CD4-positive, alpha-beta memory T cell (primary cell): Measurements from ENCODE around the gene TRNP1. TPM values are rescaled to one million over a fixed set of nuclear protein-coding genes. Genes with fewer than 3 reads are reported as not detected.
A peak's percentile ranks its signal among the peaks of the same experiment; 100 is the strongest.

ENCODE experiments used
- CTCF ChIA-PET: fragments of 350-600 bp; sonication (Branson Sonifier 250); formaldehyde crosslinking; loops from one replicate; lab custom pipeline; 2021; ENCODE audit warnings: inconsistent platforms; ENCODE audit not compliant: partially characterized antibody; lab: Charles Lee
- POLR2A ChIA-PET: fragments of 350-600 bp; sonication (Branson Sonifier 250); formaldehyde crosslinking; loops from one replicate; lab custom pipeline; 2021; ENCODE audit not compliant: partially characterized antibody; lab: Charles Lee
- DNase-seq, 5 donors: peaks; one replicate each; pipeline versions ENCODE4 v3.0.0 to v3.0.0-alpha.2; 2020 to 2022; ENCODE audit warnings: mixed read lengths in 1 of 5
- H3K27ac ChIP-seq: one replicate; pipeline ENCODE4 v1.7.0; 2013; ENCODE audit warnings: low read depth, low read length
- H3K27me3 ChIP-seq: 2 replicates; pipeline ENCODE4 v1.7.0; 2013; ENCODE audit warnings: mild to moderate bottlenecking, low read length, moderate library complexity; ENCODE audit not compliant: insufficient read depth
- H3K36me3 ChIP-seq: 2 replicates; pipeline ENCODE4 v1.7.0; 2013; ENCODE audit warnings: mild to moderate bottlenecking, low read length, moderate library complexity; ENCODE audit not compliant: insufficient read depth
- H3K4me1 ChIP-seq: 2 replicates; pipeline ENCODE4 v1.7.0; 2013; ENCODE audit warnings: mild to moderate bottlenecking, low read length, moderate library complexity; ENCODE audit not compliant: insufficient read depth
- H3K4me3 ChIP-seq, 2 donors: one replicate each; pipeline ENCODE4 v1.7.0; 2013; ENCODE audit warnings: low read length in 2 of 2, mild to moderate bottlenecking in 1 of 2
- H3K9me3 ChIP-seq, 2 donors: one replicate each; pipeline ENCODE4 v1.7.0; 2013; ENCODE audit warnings: low read length in 2 of 2, control low read depth in 1 of 2; ENCODE audit not compliant: control insufficient read depth in 1 of 2
- H3K27ac Mint-ChIP-seq, 7 donors: one replicate each; pipeline ENCODE4 v1.8.0; 2020 to 2021; ENCODE audit warnings: mixed read lengths in 7 of 7, mild to moderate bottlenecking in 6 of 7, inconsistent platforms in 3 of 7, moderate library complexity in 3 of 7
- H3K27me3 Mint-ChIP-seq, 2 donors: one replicate each; pipeline ENCODE4 v1.8.0; 2020 to 2021; ENCODE audit warnings: mixed read lengths in 2 of 2
- H3K36me3 Mint-ChIP-seq, 2 donors: one replicate each; pipeline ENCODE4 v1.8.0; 2020 to 2021; ENCODE audit warnings: mixed read lengths in 2 of 2, inconsistent platforms in 1 of 2, mild to moderate bottlenecking in 1 of 2
- H3K4me1 Mint-ChIP-seq, 4 donors: one replicate each; pipeline ENCODE4 v1.8.0; 2020 to 2021; ENCODE audit warnings: mixed read lengths in 4 of 4, mild to moderate bottlenecking in 1 of 4
- H3K4me3 Mint-ChIP-seq, 8 donors: one replicate each; pipeline ENCODE4 v1.8.0; 2020 to 2021; ENCODE audit warnings: mixed read lengths in 8 of 8, mild to moderate bottlenecking in 7 of 8, moderate library complexity in 6 of 8, inconsistent platforms in 3 of 8
- H3K9me3 Mint-ChIP-seq, 8 donors: one replicate each; pipeline ENCODE4 v1.8.0; 2020 to 2021; ENCODE audit warnings: mixed read lengths in 8 of 8, mild to moderate bottlenecking in 5 of 8, inconsistent platforms in 3 of 8, moderate library complexity in 1 of 8
- intact Hi-C: fragments of 100-400 bp; cut with micrococcal nuclease; formaldehyde crosslinking; loops from one replicate; pipeline ENCODE4 v1.15.1; 2023
- polyA plus RNA-seq, 2 donors: library from polyadenylated mRNA; unstranded; fragments of 300-500 nt; fragmentation: Illumina TruSeq; gene quantifications; one replicate each; pipeline ENCODE4 v1.2.3, GENCODE V29; 2021
- total RNA-seq, 2 experiments: library from RNA; stranded (reverse); gene quantifications; one replicate each; pipeline ENCODE4 v1.2.3, GENCODE V29; 2021

The TRNP1 gene
- total and polyA plus RNA-seq, 4 experiments from 2014 or later: not detected

- H3K4me3 ChIP-seq: no peak overlapping the region
These were observed 21.1 kb upstream of the TRNP1 start for GRCh38 chr1:26972390-26972789.

DNA sequence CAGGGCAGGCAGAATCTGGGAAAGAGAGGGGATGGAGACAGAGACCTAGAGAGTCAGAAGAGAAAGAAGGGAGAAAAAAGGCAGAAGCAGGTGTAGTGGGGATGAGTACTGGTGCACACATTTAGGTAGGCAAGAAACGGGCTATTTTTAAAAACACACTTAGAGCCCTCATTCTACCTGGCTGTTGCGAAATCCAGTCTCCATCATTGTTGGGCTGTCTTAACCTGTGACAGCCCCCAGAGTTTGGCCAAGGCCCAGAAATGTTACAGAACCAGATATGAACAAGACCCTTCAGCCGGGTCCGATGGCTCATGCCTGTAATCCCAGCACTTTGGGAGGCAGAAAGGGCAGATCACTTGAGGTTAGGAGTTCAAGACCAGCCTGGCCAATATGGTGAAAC lies 20.7 kb upstream of the TRNP1 start:
- Mint-ChIP-seq H3K27me3 (peaks cover 7 to 8% of the 10 kb centered on the region in 2 donors), H3K27ac (peak overlapping the region in 1 of 7 donors; percentile 52), H3K9me3 (no peaks in the 10 kb centered on the region), H3K4me1 (no peaks in the 10 kb centered on the region), H3K4me3 (no peak overlapping the region), H3K36me3 (no peaks in the 10 kb centered on the region)
- intact Hi-C loops: no loop called here
- Histone ChIP-seq H3K9me3 (no peaks in the 10 kb centered on the region), H3K4me3 (no peak overlapping the region), H3K27ac (no peak overlapping the region), H3K27me3 (no peaks in the 10 kb centered on the region), H3K4me1 (no peaks in the 10 kb centered on the region), H3K36me3 (no peaks in the 10 kb centered on the region)
- DNase-seq: no peak
- ChIA-PET POLR2A (no interaction called here), CTCF (no interaction called here)

More at GRCh38 chr1:26972390-26972789, 21.1 kb upstream of the TRNP1 start:
- ChIA-PET CTCF (no interaction called here), POLR2A (no interaction called here)
- Mint-ChIP-seq H3K4me3 (no peak overlapping the region), H3K27me3 (peaks cover 7 to 8% of the 10 kb centered on the region in 2 donors), H3K9me3 (no peaks in the 10 kb centered on the region), H3K4me1 (no peaks in the 10 kb centered on the region), H3K27ac (no peak overlapping the region), H3K36me3 (no peaks in the 10 kb centered on the region)
- Histone ChIP-seq H3K27ac (no peak overlapping the region), H3K9me3 (no peaks in the 10 kb centered on the region), H3K36me3 (no peaks in the 10 kb centered on the region), H3K4me1 (no peaks in the 10 kb centered on the region), H3K27me3 (no peaks in the 10 kb centered on the region)
- DNase-seq: no peak
- intact Hi-C loops: no loop called here

GRCh38 chr1:26976621-26977510 lies 16.6 kb upstream of the TRNP1 start:
- Mint-ChIP-seq H3K36me3 (no peaks in the 10 kb centered on the region), H3K27me3 (peaks cover 1 to 12% of the 10 kb centered on the region in 2 donors), H3K4me1 (no peaks in the 10 kb centered on the region), H3K4me3 (no peak overlapping the region), H3K27ac (no peak overlapping the region), H3K9me3 (no peaks in the 10 kb centered on the region)
- no peaks in the 10 kb centered on the region for H3K27me3 ChIP-seq
- no peak overlapping the region for H3K4me3 ChIP-seq
- no peaks in the 10 kb centered on the region for H3K36me3 ChIP-seq
- DNase-seq: no peak
- POLR2A ChIA-PET: no interaction called here
- intact Hi-C loops: no loop called here
- H3K4me1 ChIP-seq: no peaks in the 10 kb centered on the region
- CTCF ChIA-PET: interaction anchor here (1.2 to 1.5 kb wide), 2 partner anchors 8 to 20 kb away, joined by 3 to 4 read pairs; no protein-coding TSS in a partner anchor
- no peak overlapping the region for H3K27ac ChIP-seq
- H3K9me3 ChIP-seq: no peaks in the 10 kb centered on the region

DNA sequence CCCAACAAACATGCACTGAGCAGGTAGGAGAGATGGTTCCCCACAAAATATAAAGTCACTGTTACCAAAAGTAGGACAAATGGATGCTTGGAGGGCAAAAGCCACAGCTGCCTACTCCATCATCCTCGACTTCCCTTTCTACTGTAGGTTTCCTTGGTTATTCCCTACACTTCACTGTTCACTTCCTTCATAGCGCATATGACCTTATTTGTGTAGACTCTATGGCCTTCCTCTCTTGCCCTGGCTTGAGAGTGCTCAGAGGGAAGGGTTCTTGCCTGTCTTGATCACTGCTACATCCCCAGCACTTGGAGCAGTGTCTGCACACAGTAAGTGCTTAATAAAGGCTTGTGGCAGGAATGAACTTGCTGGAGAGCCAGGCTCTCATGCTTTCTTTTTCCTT lies 14.6 kb upstream of the TRNP1 start:
- Mint-ChIP-seq H3K36me3 (no peaks in the 10 kb centered on the region), H3K27ac (no peak overlapping the region), H3K4me1 (no peaks in the 10 kb centered on the region), H3K9me3 (no peaks in the 10 kb centered on the region), H3K4me3 (no peak overlapping the region), H3K27me3 (peaks cover 3 to 13% of the 10 kb centered on the region in 2 donors)
- no peak for DNase-seq
- intact Hi-C loops: no loop called here
- H3K4me1 ChIP-seq: no peaks in the 10 kb centered on the region
- no peaks in the 10 kb centered on the region for H3K36me3 ChIP-seq
- no peaks in the 10 kb centered on the region for H3K27me3 ChIP-seq
- ChIA-PET POLR2A (no interaction called here), CTCF (no interaction called here)
- H3K27ac ChIP-seq: no peak overlapping the region
- no peak overlapping the region for H3K4me3 ChIP-seq
- no peaks in the 10 kb centered on the region for H3K9me3 ChIP-seq

GRCh38 chr1:26981146-26981846 lies 12.2 kb upstream of the TRNP1 start:
- no peak overlapping the region for H3K27ac ChIP-seq
- Mint-ChIP-seq H3K27me3 (peaks cover 6 to 17% of the 10 kb centered on the region in 2 donors), H3K36me3 (no peaks in the 10 kb centered on the region), H3K9me3 (no peaks in the 10 kb centered on the region), H3K4me1 (no peaks in the 10 kb centered on the region), H3K4me3 (no peak overlapping the region), H3K27ac (peak overlapping the region in 3 of 7 donors; percentile 7 to 76 (median 34))
- no peaks in the 10 kb centered on the region for H3K9me3 ChIP-seq
- DNase-seq: no peak
- H3K36me3 ChIP-seq: no peaks in the 10 kb centered on the region
- CTCF ChIA-PET: no interaction called here
- no peaks in the 10 kb centered on the region for H3K27me3 ChIP-seq
- H3K4me3 ChIP-seq: no peak overlapping the region
- POLR2A ChIA-PET: no interaction called here
- intact Hi-C loops: no loop called here
- H3K4me1 ChIP-seq: no peaks in the 10 kb centered on the region

- no peak overlapping the region for H3K4me3 ChIP-seq
- intact Hi-C loops: no loop called here
- no peaks in the 10 kb centered on the region for H3K9me3 ChIP-seq
- H3K27me3 Mint-ChIP-seq: peaks cover 9 to 22% of the 10 kb centered on the region in 2 donors
- H3K4me3 Mint-ChIP-seq: no peak overlapping the region
- POLR2A ChIA-PET: no interaction called here
- CTCF ChIA-PET: no interaction called here
- no peaks in the 10 kb centered on the region for H3K4me1 Mint-ChIP-seq
- H3K27ac ChIP-seq: no peak overlapping the region
- no peak overlapping the region for H3K27ac Mint-ChIP-seq
- H3K27me3 ChIP-seq: no peaks in the 10 kb centered on the region
- no peaks in the 10 kb centered on the region for H3K4me1 ChIP-seq
- H3K9me3 Mint-ChIP-seq: peaks cover 0 to 2% (median 0%) of the 10 kb centered on the region in 8 donors
- no peak for DNase-seq
- H3K36me3 Mint-ChIP-seq: no peaks in the 10 kb centered on the region
- no peaks in the 10 kb centered on the region for H3K36me3 ChIP-seq
These were observed 9.6 kb upstream of the TRNP1 start for GRCh38 chr1:26983863-26984262.

DNA sequence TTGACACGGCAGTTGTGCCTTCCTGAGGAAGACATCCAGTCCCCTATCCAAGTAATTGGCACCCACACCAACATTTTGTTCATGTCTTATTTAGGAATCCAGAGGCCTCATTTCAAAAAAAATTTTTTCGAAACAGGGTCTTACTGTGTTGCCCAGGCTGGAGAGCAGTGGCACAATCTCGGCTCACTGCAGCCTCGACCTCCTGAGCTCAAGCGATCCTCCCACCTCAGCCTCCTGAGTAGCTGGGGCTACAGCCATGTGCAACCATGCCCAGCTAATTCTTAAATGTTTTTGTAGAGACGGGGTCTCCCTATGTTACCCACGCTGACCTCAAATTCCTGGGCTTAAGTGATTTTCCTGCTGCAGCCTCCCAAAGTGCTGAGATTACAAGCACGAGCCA lies 9.2 kb upstream of the TRNP1 start:
- ChIA-PET POLR2A (no interaction called here), CTCF (interaction anchor here (1.3 kb wide), 1 partner anchor 8 kb away, joined by 4 read pairs; no protein-coding TSS in a partner anchor)
- Histone ChIP-seq H3K4me3 (no peak overlapping the region), H3K27ac (no peak overlapping the region), H3K4me1 (no peaks in the 10 kb centered on the region), H3K9me3 (no peaks in the 10 kb centered on the region), H3K36me3 (no peaks in the 10 kb centered on the region), H3K27me3 (no peaks in the 10 kb centered on the region)
- Mint-ChIP-seq H3K36me3 (no peaks in the 10 kb centered on the region), H3K27ac (no peak overlapping the region), H3K27me3 (peaks cover 9 to 22% of the 10 kb centered on the region in 2 donors), H3K4me3 (no peak overlapping the region), H3K9me3 (peaks cover 0 to 2% (median 0%) of the 10 kb centered on the region in 8 donors), H3K4me1 (no peaks in the 10 kb centered on the region)
- DNase-seq: no peak
- intact Hi-C loops: no loop called here
